Stimulated activated effector memory CD8-positive, alpha-beta T cell treated with anti-CD3 and anti-CD28 coated beads, Interleukin-12 subunit alpha, Interleukin-12 subunit beta, amount 100 ng/mL, for 72 hours (primary cell): ENCODE measurements around the gene BHMT.

Experiments used
- ATAC-seq: fragments of 150-1000 bp; cut with Tn5 transposase; 2 replicates; pipeline ENCODE4 v1.10.0; 2021
- DNase-seq, 2 donors: peaks; one replicate each; pipeline ENCODE4 v3.0.0; 2021 to 2022; ENCODE audit warnings: low spot score in 2 of 2
- H3K27ac Mint-ChIP-seq: one replicate; pipeline ENCODE4 v1.8.0; 2022; ENCODE audit warnings: mild to moderate bottlenecking, mixed read lengths
- H3K36me3 Mint-ChIP-seq: one replicate; pipeline ENCODE4 v1.8.0; 2022; ENCODE audit warnings: mild to moderate bottlenecking, mixed read lengths
- H3K4me1 Mint-ChIP-seq: one replicate; pipeline ENCODE4 v1.8.0; 2022; ENCODE audit warnings: mixed read lengths
- H3K4me3 Mint-ChIP-seq: one replicate; pipeline ENCODE4 v1.8.0; 2022; ENCODE audit warnings: mild to moderate bottlenecking, mixed read lengths
- H3K9me3 Mint-ChIP-seq: one replicate; pipeline ENCODE4 v1.8.0; 2022; ENCODE audit warnings: mixed read lengths

The BHMT gene

DNA sequence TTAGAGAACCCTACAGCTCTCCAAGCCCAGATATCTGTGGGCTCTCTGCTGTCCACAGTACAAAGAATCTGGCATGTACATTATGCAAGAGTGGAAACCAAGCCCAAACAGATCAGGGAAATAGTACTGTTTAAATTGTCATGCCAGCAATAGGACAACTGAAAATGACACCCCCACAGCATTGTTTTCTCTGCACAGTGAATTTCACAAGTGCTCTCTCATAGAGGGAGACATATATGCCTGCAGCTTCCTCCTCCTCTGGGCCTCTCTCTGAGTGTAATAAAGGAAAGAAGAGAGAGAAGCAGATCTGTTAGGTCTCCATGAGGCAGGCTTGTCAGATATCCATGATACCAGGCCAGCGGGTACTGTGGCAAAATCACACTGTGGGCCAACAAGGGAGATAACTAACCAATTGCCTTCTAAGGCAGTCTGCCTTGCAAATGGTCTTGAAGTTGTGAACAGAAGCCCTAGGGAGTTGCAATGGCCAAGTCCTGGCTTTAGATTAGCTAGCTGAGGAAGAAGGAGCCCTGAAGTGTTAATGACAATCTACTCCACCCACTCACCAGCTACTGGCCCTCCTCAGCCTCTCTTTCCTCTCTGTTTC lies 69.9 kb downstream of the BHMT start:
- Mint-ChIP-seq H3K27ac (no peak overlapping the region), H3K4me3 (no peak overlapping the region), H3K36me3 (no peaks in the 10 kb centered on the region), H3K9me3 (no peaks in the 10 kb centered on the region), H3K4me1 (no peaks in the 10 kb centered on the region)
- no peak for DNase-seq
- no peak for ATAC-seq
